HCT116 (cell line): ENCODE measurements around the gene NAA60. TPM values are rescaled to one million over a fixed set of nuclear protein-coding genes. Genes with fewer than 3 reads are reported as not detected.

Experiments
- ATAC-seq: fragments of 200-7000 bp; cut with Tn5 transposase; 2 replicates; pipeline ENCODE4 v1.9.1; 2020; ENCODE audit warnings: mild to moderate bottlenecking, moderate library complexity
- BruUV-seq: library from RNA; stranded (reverse); fragments of 400-500 nt; replicated peaks from 2 replicates; lab custom pipeline; 2021; lab: Mats Ljungman, UMichigan
- CTCF ChIA-PET: fragments of 300-600 bp; sonication (Branson Sonifier 250); formaldehyde crosslinking; loops from one replicate; lab custom pipeline; 2021; ENCODE audit warnings: antibody characterized with exemption; lab: Charles Lee
- POLR2A ChIA-PET: fragments of 300-600, 350-600 bp; sonication (Branson Sonifier 250); formaldehyde crosslinking; loops from one replicate; lab custom pipeline; 2021; ENCODE audit warnings: antibody characterized with exemption; lab: Charles Lee
- RAD21 ChIA-PET, 2 experiments: fragments of 300-600 bp; sonication (Branson Sonifier 250); formaldehyde crosslinking; loops; one replicate each; lab custom pipeline; 2023; ENCODE audit warnings: low total read pairs in 2 of 2; ENCODE audit not compliant: uncharacterized antibody in 2 of 2, unreplicated experiment in 2 of 2, low non-redundant PET in 1 of 2; lab: Charles Lee
- DNase-seq: peaks from one replicate; pipeline ENCODE4 v3.0.0-alpha.2; 2010; ENCODE audit warnings: low read depth, low spot score
- H2AFZ ChIP-seq: fragments of 200-600 bp; shearing (Covaris generic), sonication (generic); 2 replicates; pipeline ENCODE4 v1.6.1; 2017; ENCODE audit warnings: low read depth, mixed run types, mixed read lengths, antibody characterized with exemption, low read length; ENCODE audit not compliant: poor library complexity, severe bottlenecking
- H3K27ac ChIP-seq: 2 replicates; pipeline ENCODE4 v1.5.1; 2012; ENCODE audit warnings: low read depth, low read length
- H3K27me3 ChIP-seq: fragments of 200-600 bp; sonication (generic); 2 replicates; pipeline ENCODE4 v1.6.1; 2016; ENCODE audit warnings: mixed run types, low read length, mixed read lengths; ENCODE audit not compliant: insufficient read depth
- H3K36me3 ChIP-seq, 2 experiments: fragments of 200-500 bp in 1 of 2; fragments of 200-600 bp in 1 of 2; sonication (Bioruptor generic) in 1 of 2; sonication (generic) in 1 of 2; 2 replicates each; pipeline versions ENCODE4 v1.5.1 to v1.6.1; 2014 to 2016; ENCODE audit warnings: low read length in 2 of 2, inconsistent platforms in 1 of 2, mixed read lengths in 1 of 2, mixed run types in 1 of 2; ENCODE audit not compliant: insufficient read depth in 2 of 2, control insufficient read depth in 1 of 2
- H3K4me1 ChIP-seq, 2 experiments: fragments of 200-600 bp in 1 of 2; sonication (generic) in 1 of 2; 2 replicates each; pipeline versions ENCODE4 v1.5.1 to v1.6.1; 2012 to 2017; ENCODE audit warnings: low read length in 2 of 2, inconsistent platforms in 1 of 2, mild to moderate bottlenecking in 1 of 2, mixed read lengths in 1 of 2, mixed run types in 1 of 2, moderate library complexity in 1 of 2; ENCODE audit not compliant: insufficient read depth in 2 of 2, control insufficient read depth in 1 of 2
- H3K4me2 ChIP-seq: fragments of 200-600 bp; sonication (generic); 2 replicates; pipeline ENCODE4 v1.6.1; 2017; ENCODE audit warnings: mixed run types, low read length, mixed read lengths
- H3K4me3 ChIP-seq, 2 experiments: fragments of 200-600 bp in 1 of 2; sonication (generic) in 1 of 2; replicated peaks in 1 of 2; 2 replicates each; pipeline ENCODE4 v1.5.1; 2011 to 2016; ENCODE audit warnings: low read length in 2 of 2, control low read depth in 1 of 2, low read depth in 1 of 2, mild to moderate bottlenecking in 1 of 2, mixed read lengths in 1 of 2, mixed run types in 1 of 2
- H3K79me2 ChIP-seq: fragments of 200-600 bp; sonication (generic); 2 replicates; pipeline ENCODE4 v1.6.1; 2017; ENCODE audit warnings: mild to moderate bottlenecking, mixed run types, low read length, moderate library complexity, mixed read lengths; ENCODE audit not compliant: insufficient read depth
- H3K9ac ChIP-seq: fragments of 200-600 bp; sonication (generic); 2 replicates; pipeline ENCODE4 v1.6.1; 2016; ENCODE audit warnings: low read length, mixed read lengths
- H3K9me2 ChIP-seq: fragments of 200-600 bp; sonication (generic), shearing (Covaris generic); 2 replicates; pipeline ENCODE4 v1.6.1; 2017; ENCODE audit warnings: mixed run types, mild to moderate bottlenecking, moderate library complexity; ENCODE audit not compliant: insufficient read depth
- H3K9me3 ChIP-seq, 2 experiments: fragments of 200-500 bp in 1 of 2; fragments of 200-600 bp in 1 of 2; sonication (Bioruptor generic) in 1 of 2; sonication (generic) in 1 of 2; 2 replicates each; pipeline ENCODE4 v1.6.1; 2014 to 2017; ENCODE audit warnings: low read length in 2 of 2, mixed read lengths in 2 of 2, inconsistent platforms in 1 of 2, low read depth in 1 of 2, mild to moderate bottlenecking in 1 of 2, mixed run types in 1 of 2, moderate library complexity in 1 of 2; ENCODE audit not compliant: control insufficient read depth in 1 of 2, insufficient read depth in 1 of 2
- H4K20me1 ChIP-seq: fragments of 200-600 bp; sonication (generic), shearing (Covaris generic); 2 replicates; pipeline ENCODE4 v1.6.1; 2017; ENCODE audit warnings: mixed run types, mild to moderate bottlenecking, moderate library complexity; ENCODE audit not compliant: insufficient read depth
- CEBPB ChIP-seq: IDR thresholded peaks from 2 replicates; pipeline ENCODE4 v1.6.1; 2012; ENCODE audit warnings: low read depth
- CTCF ChIP-seq, 3 experiments: fragments of 200-600 bp in 1 of 3; sonication (generic) in 1 of 3; IDR thresholded peaks in 2 of 3; conservative IDR thresholded peaks in 1 of 3; 2 replicates each; pipeline ENCODE4 v1.5.1; 2012 to 2017; ENCODE audit warnings: low read depth in 2 of 3, low read length in 2 of 3, antibody characterized with exemption in 1 of 3, borderline replicate concordance in 1 of 3, control low read depth in 1 of 3, mild to moderate bottlenecking in 1 of 3, mixed read lengths in 1 of 3, mixed run types in 1 of 3, moderate library complexity in 1 of 3; ENCODE audit not compliant: insufficient read depth in 1 of 3
- ELF1 ChIP-seq: IDR thresholded peaks from 2 replicates; pipeline ENCODE4 v1.6.1; 2012; ENCODE audit warnings: low read depth, borderline replicate concordance
- EZH2 ChIP-seq: fragments of 200-600 bp; sonication (generic); IDR thresholded peaks from 2 replicates; pipeline ENCODE4 v1.6.1; 2017; ENCODE audit warnings: antibody characterized with exemption, mixed run types
- FOSL1 ChIP-seq: IDR thresholded peaks from 2 replicates; pipeline ENCODE4 v1.6.1; 2012; ENCODE audit warnings: low read depth
- JUND ChIP-seq: IDR thresholded peaks from 2 replicates; pipeline ENCODE4 v1.6.1; 2012
- POLR2A ChIP-seq: IDR thresholded peaks from 2 replicates; pipeline ENCODE4 v1.7.0; 2011; ENCODE audit warnings: borderline replicate concordance; ENCODE audit not compliant: insufficient read depth, insufficient read length; ENCODE audit errors: extremely low read depth
- POLR2AphosphoS5 ChIP-seq: IDR thresholded peaks from 2 replicates; pipeline ENCODE4 v1.6.1; 2011; ENCODE audit warnings: mild to moderate bottlenecking, low read depth, low read length, moderate library complexity
- RAD21 ChIP-seq: IDR thresholded peaks from 2 replicates; pipeline ENCODE4 v1.6.1; 2012; ENCODE audit warnings: low read depth, mild to moderate bottlenecking
- SIN3A ChIP-seq: IDR thresholded peaks from 2 replicates; pipeline ENCODE4 v1.6.1; 2012; ENCODE audit warnings: low read depth
- SP1 ChIP-seq: IDR thresholded peaks from 2 replicates; pipeline ENCODE4 v1.6.1; 2012; ENCODE audit warnings: low read depth
- SRF ChIP-seq: IDR thresholded peaks from 2 replicates; pipeline ENCODE4 v1.6.1; 2012; ENCODE audit warnings: low read depth
- TCF7L2 ChIP-seq: IDR thresholded peaks from 2 replicates; pipeline ENCODE4 v1.7.0; 2011; ENCODE audit warnings: borderline replicate concordance, inconsistent platforms; ENCODE audit not compliant: insufficient read depth, insufficient read length; ENCODE audit errors: extremely low read depth
- ZFX ChIP-seq: fragments of 450-650 bp; IDR thresholded peaks from 2 replicates; pipeline ENCODE4 v1.6.1; 2017
- intact Hi-C: fragments of 100-400 bp; cut with micrococcal nuclease; formaldehyde crosslinking; loops from 2 replicates; pipeline ENCODE4 v1.10.0; 2022
- total RNA-seq: library from RNA; stranded (reverse); gene quantifications from one replicate; pipeline ENCODE4 v1.2.1, GENCODE V29; 2021; ENCODE audit not compliant: unreplicated experiment

The NAA60 gene
- total RNA-seq, 1 experiment from 2014 or later: 32.2 TPM

- Histone ChIP-seq H3K27me3 (no peaks in the 10 kb centered on the region), H3K9me2 (no peaks in the 10 kb centered on the region), H4K20me1 (no peaks in the 10 kb centered on the region), H3K27ac (peak overlapping the region; percentile 93), H3K4me2 (peak overlapping the region; percentile 86), H3K9ac (peak overlapping the region; percentile 79), H3K36me3 (no peaks in the 10 kb centered on the region), H2AFZ (no peak overlapping the region), H3K79me2 (peaks cover 57% of the 10 kb centered on the region), H3K4me3 (peak overlapping the region; percentile 79 to 93), H3K9me3 (no peaks in the 10 kb centered on the region), H3K4me1 (peaks cover 17 to 29% of the 10 kb centered on the region in 2 experiments)
- CTCF ChIA-PET: no interaction called here
- BruUV-seq: no TSS peak
- DNase-seq (no peak), ATAC-seq (no peak)
- POLR2A ChIA-PET: no interaction called here
- RAD21 ChIA-PET: no interaction called here
- intact Hi-C loops: loop anchor here (5.0 kb wide), 1 partner anchor 272 kb away; the partner anchor contains the start of gene OR1F1
- no peak for TF ChIP-seq RAD21
- TF ChIP-seq ZFX: no peak
- no peak for TF ChIP-seq CEBPB
- TF ChIP-seq POLR2A: no peak
Observed at GRCh38 chr16:3458852-3459361, 15.4 kb downstream of the NAA60 start.

GRCh38 chr16:3459401-3460090, 16.1 kb downstream of the NAA60 start:
- intact Hi-C loops: loop anchor here (5.0 kb wide), 1 partner anchor 272 kb away; the partner anchor contains the start of gene OR1F1
- ChIA-PET CTCF (no interaction called here), POLR2A (no interaction called here)

More at GRCh38 chr16:3459401-3460090, 16.1 kb downstream of the NAA60 start:
- Histone ChIP-seq H3K4me1 (peaks cover 21 to 29% of the 10 kb centered on the region in 2 experiments), H4K20me1 (no peaks in the 10 kb centered on the region), H3K9me3 (no peaks in the 10 kb centered on the region), H3K36me3 (no peaks in the 10 kb centered on the region), H3K27ac (no peak overlapping the region), H3K79me2 (peaks cover 63% of the 10 kb centered on the region), H3K4me3 (peak overlapping the region; percentile 79 to 93), H3K9ac (peak overlapping the region; percentile 79), H3K27me3 (no peaks in the 10 kb centered on the region), H3K4me2 (peak overlapping the region; percentile 86), H3K9me2 (no peaks in the 10 kb centered on the region), H2AFZ (no peak overlapping the region)
- TF ChIP-seq ELF1 (no peak), SIN3A (no peak), POLR2AphosphoS5 (no peak), TCF7L2 (no peak), SP1 (no peak), EZH2 (no peak), CTCF (IDR thresholded peaks at IDR 0.05 in 2 of 3, conservative IDR thresholded peaks at IDR 0.05 in 1 of 3; ENCODE audit: borderline replicate concordance in 1 of 3, insufficient read depth in 1 of 3, low read depth in 2 of 3, low read length in 2 of 3) (no peak), ZFX (no peak), SRF (no peak), JUND (no peak), FOSL1 (no peak)
- TSS peak; percentile 51 for BruUV-seq
- DNase-seq (no peak), ATAC-seq (no peak)
- RAD21 ChIA-PET: no interaction called here
